H9 (cell line): Measurements from ENCODE around the gene ZBP1. TPM values are rescaled to one million over a fixed set of nuclear protein-coding genes. Genes with fewer than 3 reads are reported as not detected.

ENCODE experiments used
- DNase-seq: peaks from one replicate; pipeline ENCODE4 v3.0.0-alpha.2; 2017
- H2AFZ ChIP-seq: one replicate; pipeline ENCODE4 v1.6.1; 2013; ENCODE audit warnings: mild to moderate bottlenecking, low read length, control low read depth, moderate library complexity
- H2AK5ac ChIP-seq: 2 replicates; pipeline ENCODE4 v1.6.1; 2013; ENCODE audit warnings: low read length, control low read depth, mixed read lengths; ENCODE audit not compliant: insufficient read length
- H2BK120ac ChIP-seq: one replicate; pipeline ENCODE4 v1.6.1; 2013; ENCODE audit warnings: low read depth, mild to moderate bottlenecking, low read length, control low read depth, inconsistent platforms; ENCODE audit not compliant: poor library complexity, severe bottlenecking
- H2BK12ac ChIP-seq: 2 replicates; pipeline ENCODE4 v1.6.1; 2013; ENCODE audit warnings: low read length, control low read depth, mixed read lengths, low read depth; ENCODE audit not compliant: insufficient read length
- H2BK15ac ChIP-seq: 2 replicates; pipeline ENCODE4 v1.6.1; 2013; ENCODE audit warnings: low read depth, low read length, control low read depth
- H2BK20ac ChIP-seq: one replicate; pipeline ENCODE4 v1.6.1; 2013; ENCODE audit warnings: low read depth, mild to moderate bottlenecking, low read length, control low read depth, inconsistent platforms; ENCODE audit not compliant: poor library complexity, severe bottlenecking
- H2BK5ac ChIP-seq: 2 replicates; pipeline ENCODE4 v1.6.1; 2013; ENCODE audit warnings: low read length, control low read depth, mixed read lengths; ENCODE audit not compliant: insufficient read length
- H3K14ac ChIP-seq: 2 replicates; pipeline ENCODE4 v1.6.1; 2013; ENCODE audit warnings: low read length, control low read depth; ENCODE audit not compliant: insufficient read depth
- H3K18ac ChIP-seq: 2 replicates; pipeline ENCODE4 v1.6.1; 2013; ENCODE audit warnings: low read depth, mild to moderate bottlenecking, mixed read lengths, low read length, control low read depth; ENCODE audit not compliant: insufficient read length
- H3K23ac ChIP-seq: 2 replicates; pipeline ENCODE4 v1.6.1; 2013; ENCODE audit warnings: low read length, control low read depth, mixed read lengths, low read depth; ENCODE audit not compliant: insufficient read length
- H3K23me2 ChIP-seq: 2 replicates; pipeline ENCODE4 v1.6.1; 2013; ENCODE audit warnings: low read depth, mild to moderate bottlenecking, mixed read lengths, low read length, control low read depth; ENCODE audit not compliant: insufficient read length, poor library complexity, severe bottlenecking
- H3K27ac ChIP-seq: 2 replicates; pipeline ENCODE4 v1.5.1; 2013; ENCODE audit warnings: low read length, control low read depth, mixed read lengths, low read depth; ENCODE audit not compliant: insufficient read length
- H3K27me3 ChIP-seq: 2 replicates; pipeline ENCODE4 v1.6.1; 2013; ENCODE audit warnings: low read length, control low read depth, inconsistent platforms; ENCODE audit not compliant: insufficient read depth
- H3K4ac ChIP-seq: 2 replicates; pipeline ENCODE4 v1.6.1; 2013; ENCODE audit warnings: low read depth, mild to moderate bottlenecking, control low read depth, inconsistent platforms, low read length, moderate library complexity
- H3K4me1 ChIP-seq: 2 replicates; pipeline ENCODE4 v1.6.1; 2013; ENCODE audit warnings: low read length, control low read depth, inconsistent platforms; ENCODE audit not compliant: insufficient read depth
- H3K4me2 ChIP-seq: 2 replicates; pipeline ENCODE4 v1.6.1; 2013; ENCODE audit warnings: low read length, control low read depth, mixed read lengths; ENCODE audit not compliant: insufficient read length, insufficient read depth
- H3K56ac ChIP-seq: 2 replicates; pipeline ENCODE4 v1.6.1; 2013; ENCODE audit warnings: low read depth, mild to moderate bottlenecking, mixed read lengths, low read length, control low read depth; ENCODE audit not compliant: insufficient read length
- H3K79me1 ChIP-seq: 2 replicates; pipeline ENCODE4 v1.6.1; 2013; ENCODE audit warnings: low read depth, mild to moderate bottlenecking, moderate library complexity, low read length, control low read depth, inconsistent platforms; ENCODE audit not compliant: insufficient read depth, poor library complexity, severe bottlenecking
- H3K79me2 ChIP-seq: 2 replicates; pipeline ENCODE4 v1.6.1; 2013; ENCODE audit warnings: low read length, control low read depth, inconsistent platforms; ENCODE audit not compliant: insufficient read depth
- H3K9ac ChIP-seq: 2 replicates; pipeline ENCODE4 v1.6.1; 2013; ENCODE audit warnings: low read length, control low read depth, mixed read lengths; ENCODE audit not compliant: insufficient read length; ENCODE audit errors: extremely low read depth
- H3K9me3 ChIP-seq: one replicate; pipeline ENCODE4 v1.6.1; 2013; ENCODE audit warnings: low read depth, low read length, inconsistent platforms; ENCODE audit not compliant: control insufficient read depth
- H3T11ph ChIP-seq: one replicate; pipeline ENCODE4 v1.6.1; 2013; ENCODE audit warnings: mild to moderate bottlenecking, low read length, control low read depth, inconsistent platforms
- H4K20me1 ChIP-seq: one replicate; pipeline ENCODE4 v1.6.1; 2013; ENCODE audit not compliant: control insufficient read depth, insufficient read length, insufficient read depth
- H4K5ac ChIP-seq: 2 replicates; pipeline ENCODE4 v1.6.1; 2013; ENCODE audit warnings: low read depth, mild to moderate bottlenecking, mixed read lengths, low read length, control low read depth; ENCODE audit not compliant: insufficient read length
- H4K8ac ChIP-seq: replicated peaks from 2 replicates; pipeline ENCODE4 v1.6.1; 2013; ENCODE audit warnings: low read length, control low read depth, mixed read lengths, low read depth; ENCODE audit not compliant: insufficient read length
- H4K91ac ChIP-seq: 2 replicates; pipeline ENCODE4 v1.6.1; 2013; ENCODE audit warnings: low read depth, mild to moderate bottlenecking, moderate library complexity, mixed read lengths, low read length, control low read depth; ENCODE audit not compliant: insufficient read length
- H3K27ac Mint-ChIP-seq, 3 experiments: 2 replicates in 2 of 3; 3 replicates in 1 of 3; pipeline ENCODE4 v1.8.0; 2020 to 2021; ENCODE audit warnings: mixed read lengths in 3 of 3, mild to moderate bottlenecking in 1 of 3, moderate library complexity in 1 of 3
- H3K27me3 Mint-ChIP-seq: 2 replicates; pipeline ENCODE4 v1.8.0; 2021; ENCODE audit warnings: low read depth, mild to moderate bottlenecking, moderate library complexity, mixed read lengths
- H3K36me3 Mint-ChIP-seq, 3 experiments: 2 replicates in 2 of 3; 3 replicates in 1 of 3; pipeline ENCODE4 v1.8.0; 2020 to 2021; ENCODE audit warnings: low read depth in 3 of 3, mixed read lengths in 3 of 3; ENCODE audit not compliant: insufficient read depth in 1 of 3
- H3K4me1 Mint-ChIP-seq, 2 experiments: 2 replicates each; pipeline ENCODE4 v1.8.0; 2020; ENCODE audit warnings: mixed read lengths in 2 of 2
- H3K4me3 Mint-ChIP-seq, 2 experiments: 2 replicates in 1 of 2; 3 replicates in 1 of 2; pipeline ENCODE4 v1.8.0; 2020 to 2021; ENCODE audit warnings: mild to moderate bottlenecking in 2 of 2, mixed read lengths in 2 of 2, moderate library complexity in 1 of 2
- H3K9me3 Mint-ChIP-seq, 2 experiments: 2 replicates in 1 of 2; 3 replicates in 1 of 2; pipeline ENCODE4 v1.8.0; 2020; ENCODE audit warnings: mild to moderate bottlenecking in 2 of 2, mixed read lengths in 2 of 2, moderate library complexity in 1 of 2
- WGBS: extraction: QIAGEN DNeasy Blood & Tissue Kit; methylation state at CpG from one replicate; pipeline ENCODE4 v1.1.7; 2013; ENCODE audit warnings: missing lambda C conversion rate, low lambda C conversion rate, mixed read lengths; ENCODE audit not compliant: insufficient read length; ENCODE audit errors: extremely low coverage; 5-methylcytosine and 5-hydroxymethylcytosine counted together
- total RNA-seq: library from RNA; stranded (reverse); gene quantifications from 2 replicates; pipeline ENCODE4 v1.2.1, GENCODE V29; 2021
- TF ChIP-seq, protein P1 (sequence below): fragments of 200-600 bp; sonication (generic); conservative IDR thresholded peaks from 3 replicates; pipeline ENCODE4 v1.8.0; 2021; ENCODE audit warnings: antibody characterized with exemption, mild to moderate bottlenecking

ZBP1 gene
- total RNA-seq, 1 experiment from 2014 or later = not detected

DNA sequence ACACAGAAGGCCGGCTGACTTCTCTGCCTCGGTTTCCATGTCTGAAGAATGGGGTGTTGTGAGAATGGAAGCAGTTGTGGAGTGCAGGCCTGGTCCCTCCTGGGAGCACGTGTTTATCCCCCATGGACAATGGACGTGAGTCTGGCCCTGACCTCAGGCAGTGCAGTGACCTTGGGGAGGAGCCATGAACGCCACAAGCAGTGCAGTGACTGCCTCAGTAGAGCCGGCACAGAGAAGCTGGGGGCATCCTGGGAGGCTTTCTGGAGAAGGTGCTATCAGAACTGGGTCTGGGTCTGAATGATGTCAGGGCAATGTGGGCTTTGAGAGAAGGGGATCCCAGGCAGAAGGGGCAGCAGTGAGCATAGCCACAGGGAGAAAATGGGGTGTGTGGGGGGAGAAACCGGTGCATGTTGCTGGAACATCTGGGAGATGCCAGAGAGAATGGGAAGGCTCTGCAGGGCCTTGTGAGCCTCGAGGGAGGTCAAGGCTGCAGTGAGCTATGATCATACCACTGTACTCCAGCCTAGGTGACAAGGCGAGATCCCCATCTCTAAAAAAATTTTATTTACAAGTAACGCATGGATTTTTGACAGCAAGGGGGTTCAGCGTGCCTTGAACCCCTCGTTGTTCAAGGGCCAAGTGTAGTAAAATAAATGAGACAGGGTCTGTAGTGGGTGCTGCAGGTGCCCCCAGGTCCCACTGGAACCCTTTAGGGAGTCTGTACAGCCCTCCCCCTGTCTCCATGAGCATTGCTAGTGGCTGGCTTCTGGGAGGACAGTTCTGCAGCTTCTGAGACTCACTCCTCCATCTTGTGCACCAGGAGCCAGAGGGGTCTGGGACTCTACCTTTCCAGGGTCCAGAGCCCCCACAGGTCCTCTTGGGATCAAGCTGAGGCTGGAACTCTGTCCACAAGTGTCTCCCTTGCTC, 27.0 kb upstream of the ZBP1 start:
- H3K79me2 ChIP-seq = no peaks in the 10 kb centered on the region
- H3K27ac Mint-ChIP-seq = no peak overlapping the region; a peak in 2 of 7 replicates
- WGBS = no CpG with 5 or more reads among the region's 12 CpGs

More for the DNA sequence above, 27.0 kb upstream of the ZBP1 start:
- H4K20me1 ChIP-seq = no peaks in the 10 kb centered on the region
- H2BK120ac ChIP-seq = no peak overlapping the region
- no peak overlapping the region for H2BK20ac ChIP-seq
- H3K18ac ChIP-seq = no peak overlapping the region
- H2AK5ac ChIP-seq = no peak overlapping the region
- H3K79me1 ChIP-seq = no peaks in the 10 kb centered on the region
- no peak overlapping the region for H3K9ac ChIP-seq
- H3K23me2 ChIP-seq = no peaks in the 10 kb centered on the region
- no peak overlapping the region for H3K14ac ChIP-seq
- Mint-ChIP-seq H3K4me3 (no peak overlapping the region; a peak in 1 of 5 replicates), H3K9me3 (peaks cover 29 to 30% of the 10 kb centered on the region in 2 experiments), H3K36me3 (peaks cover 24 to 47% (median 35%) of the 10 kb centered on the region in 3 experiments), H3K27me3 (peaks cover 3% of the 10 kb centered on the region), H3K4me1 (peaks cover 6 to 11% of the 10 kb centered on the region in 2 experiments)
- H3K9me3 ChIP-seq = peaks cover 8% of the 10 kb centered on the region
- no peak overlapping the region for H2AFZ ChIP-seq
- no peak overlapping the region for H4K5ac ChIP-seq
- H2BK15ac ChIP-seq = no peak overlapping the region
- TF ChIP-seq, protein P1, sequence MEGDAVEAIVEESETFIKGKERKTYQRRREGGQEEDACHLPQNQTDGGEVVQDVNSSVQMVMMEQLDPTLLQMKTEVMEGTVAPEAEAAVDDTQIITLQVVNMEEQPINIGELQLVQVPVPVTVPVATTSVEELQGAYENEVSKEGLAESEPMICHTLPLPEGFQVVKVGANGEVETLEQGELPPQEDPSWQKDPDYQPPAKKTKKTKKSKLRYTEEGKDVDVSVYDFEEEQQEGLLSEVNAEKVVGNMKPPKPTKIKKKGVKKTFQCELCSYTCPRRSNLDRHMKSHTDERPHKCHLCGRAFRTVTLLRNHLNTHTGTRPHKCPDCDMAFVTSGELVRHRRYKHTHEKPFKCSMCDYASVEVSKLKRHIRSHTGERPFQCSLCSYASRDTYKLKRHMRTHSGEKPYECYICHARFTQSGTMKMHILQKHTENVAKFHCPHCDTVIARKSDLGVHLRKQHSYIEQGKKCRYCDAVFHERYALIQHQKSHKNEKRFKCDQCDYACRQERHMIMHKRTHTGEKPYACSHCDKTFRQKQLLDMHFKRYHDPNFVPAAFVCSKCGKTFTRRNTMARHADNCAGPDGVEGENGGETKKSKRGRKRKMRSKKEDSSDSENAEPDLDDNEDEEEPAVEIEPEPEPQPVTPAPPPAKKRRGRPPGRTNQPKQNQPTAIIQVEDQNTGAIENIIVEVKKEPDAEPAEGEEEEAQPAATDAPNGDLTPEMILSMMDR = no peak
- no peak for DNase-seq
- H3K23ac ChIP-seq = no peak overlapping the region
- H4K91ac ChIP-seq = no peak overlapping the region
- no peak overlapping the region for H3K56ac ChIP-seq
- no peak overlapping the region for H3K4me2 ChIP-seq
- no peak overlapping the region for H3T11ph ChIP-seq
- H2BK5ac ChIP-seq = no peak overlapping the region
- H2BK12ac ChIP-seq = no peak overlapping the region
- H3K27me3 ChIP-seq = no peaks in the 10 kb centered on the region
- no peak overlapping the region for H3K4ac ChIP-seq
- no peak overlapping the region for H3K27ac ChIP-seq
- no peak overlapping the region for H4K8ac ChIP-seq
- H3K4me1 ChIP-seq = 0 out of 2 replicates have a peak, but pooled peaks cover 3% of the 10 kb centered on the region
